ENCODE results near the gene ADGRL3.

The ADGRL3 gene

GRCh38 chr4:62119195-62119594 lies 919.1 kb downstream of the ADGRL3 start:
- H3K4me3 ChIP-seq (ENCODE audit: low read depth, low read length) = no peak overlapping the region
- DNase-seq (ENCODE audit: low read depth) = no peak
- no peak for TF ChIP-seq CTCF (IDR thresholded peaks at IDR 0.05; ENCODE audit: insufficient read depth, low read depth, low read length, missing control alignments)

DNA sequence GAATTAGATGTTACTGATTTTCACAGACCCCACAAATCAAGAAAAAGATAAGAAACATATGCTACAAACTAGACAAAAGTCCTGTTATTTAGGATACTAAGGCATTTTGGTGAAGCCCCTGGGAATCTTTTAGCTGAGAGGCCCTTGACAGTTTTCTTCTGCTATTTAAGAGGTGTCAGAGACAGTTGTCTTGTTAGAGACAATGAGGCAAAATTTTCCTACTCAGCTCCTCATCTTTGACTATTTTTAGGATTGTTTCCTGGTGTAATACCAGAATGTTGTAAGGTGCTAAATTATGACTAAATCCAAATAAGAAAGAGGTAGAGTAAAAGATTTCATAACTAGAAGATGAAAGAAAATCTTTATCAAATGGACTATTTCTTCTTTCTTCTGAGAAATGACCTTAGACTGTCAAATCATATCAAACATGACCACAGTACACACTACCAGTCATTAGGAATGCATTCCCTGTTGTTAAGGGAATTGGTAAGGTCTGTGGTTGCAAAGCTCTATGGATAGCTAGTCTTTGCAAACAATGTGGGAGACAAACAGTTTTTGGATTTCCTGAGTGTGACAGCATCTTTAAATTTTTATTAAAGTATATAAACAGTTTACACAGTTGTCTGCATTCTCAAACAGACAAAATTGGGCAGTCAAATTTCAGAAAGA lies 926.1 kb downstream of the ADGRL3 start:
- no peak for DNase-seq (ENCODE audit: low read depth)
- no peak for TF ChIP-seq CTCF (IDR thresholded peaks at IDR 0.05; ENCODE audit: insufficient read depth, low read depth, low read length, missing control alignments)
- no peak overlapping the region for H3K4me3 ChIP-seq (ENCODE audit: low read depth, low read length)
